ENCODE results near the gene MRM1. TPM values are rescaled to one million over a fixed set of nuclear protein-coding genes. Genes with fewer than 3 reads are reported as not detected.

MRM1 gene
- total and polyA plus RNA-seq, 2 experiments from 2014 or later, result 7.6 to 20.4 TPM

GRCh38 chr17:36627101-36627500 is 25.7 kb downstream of the MRM1 start (continued):
- TF ChIP-seq, protein P1, sequence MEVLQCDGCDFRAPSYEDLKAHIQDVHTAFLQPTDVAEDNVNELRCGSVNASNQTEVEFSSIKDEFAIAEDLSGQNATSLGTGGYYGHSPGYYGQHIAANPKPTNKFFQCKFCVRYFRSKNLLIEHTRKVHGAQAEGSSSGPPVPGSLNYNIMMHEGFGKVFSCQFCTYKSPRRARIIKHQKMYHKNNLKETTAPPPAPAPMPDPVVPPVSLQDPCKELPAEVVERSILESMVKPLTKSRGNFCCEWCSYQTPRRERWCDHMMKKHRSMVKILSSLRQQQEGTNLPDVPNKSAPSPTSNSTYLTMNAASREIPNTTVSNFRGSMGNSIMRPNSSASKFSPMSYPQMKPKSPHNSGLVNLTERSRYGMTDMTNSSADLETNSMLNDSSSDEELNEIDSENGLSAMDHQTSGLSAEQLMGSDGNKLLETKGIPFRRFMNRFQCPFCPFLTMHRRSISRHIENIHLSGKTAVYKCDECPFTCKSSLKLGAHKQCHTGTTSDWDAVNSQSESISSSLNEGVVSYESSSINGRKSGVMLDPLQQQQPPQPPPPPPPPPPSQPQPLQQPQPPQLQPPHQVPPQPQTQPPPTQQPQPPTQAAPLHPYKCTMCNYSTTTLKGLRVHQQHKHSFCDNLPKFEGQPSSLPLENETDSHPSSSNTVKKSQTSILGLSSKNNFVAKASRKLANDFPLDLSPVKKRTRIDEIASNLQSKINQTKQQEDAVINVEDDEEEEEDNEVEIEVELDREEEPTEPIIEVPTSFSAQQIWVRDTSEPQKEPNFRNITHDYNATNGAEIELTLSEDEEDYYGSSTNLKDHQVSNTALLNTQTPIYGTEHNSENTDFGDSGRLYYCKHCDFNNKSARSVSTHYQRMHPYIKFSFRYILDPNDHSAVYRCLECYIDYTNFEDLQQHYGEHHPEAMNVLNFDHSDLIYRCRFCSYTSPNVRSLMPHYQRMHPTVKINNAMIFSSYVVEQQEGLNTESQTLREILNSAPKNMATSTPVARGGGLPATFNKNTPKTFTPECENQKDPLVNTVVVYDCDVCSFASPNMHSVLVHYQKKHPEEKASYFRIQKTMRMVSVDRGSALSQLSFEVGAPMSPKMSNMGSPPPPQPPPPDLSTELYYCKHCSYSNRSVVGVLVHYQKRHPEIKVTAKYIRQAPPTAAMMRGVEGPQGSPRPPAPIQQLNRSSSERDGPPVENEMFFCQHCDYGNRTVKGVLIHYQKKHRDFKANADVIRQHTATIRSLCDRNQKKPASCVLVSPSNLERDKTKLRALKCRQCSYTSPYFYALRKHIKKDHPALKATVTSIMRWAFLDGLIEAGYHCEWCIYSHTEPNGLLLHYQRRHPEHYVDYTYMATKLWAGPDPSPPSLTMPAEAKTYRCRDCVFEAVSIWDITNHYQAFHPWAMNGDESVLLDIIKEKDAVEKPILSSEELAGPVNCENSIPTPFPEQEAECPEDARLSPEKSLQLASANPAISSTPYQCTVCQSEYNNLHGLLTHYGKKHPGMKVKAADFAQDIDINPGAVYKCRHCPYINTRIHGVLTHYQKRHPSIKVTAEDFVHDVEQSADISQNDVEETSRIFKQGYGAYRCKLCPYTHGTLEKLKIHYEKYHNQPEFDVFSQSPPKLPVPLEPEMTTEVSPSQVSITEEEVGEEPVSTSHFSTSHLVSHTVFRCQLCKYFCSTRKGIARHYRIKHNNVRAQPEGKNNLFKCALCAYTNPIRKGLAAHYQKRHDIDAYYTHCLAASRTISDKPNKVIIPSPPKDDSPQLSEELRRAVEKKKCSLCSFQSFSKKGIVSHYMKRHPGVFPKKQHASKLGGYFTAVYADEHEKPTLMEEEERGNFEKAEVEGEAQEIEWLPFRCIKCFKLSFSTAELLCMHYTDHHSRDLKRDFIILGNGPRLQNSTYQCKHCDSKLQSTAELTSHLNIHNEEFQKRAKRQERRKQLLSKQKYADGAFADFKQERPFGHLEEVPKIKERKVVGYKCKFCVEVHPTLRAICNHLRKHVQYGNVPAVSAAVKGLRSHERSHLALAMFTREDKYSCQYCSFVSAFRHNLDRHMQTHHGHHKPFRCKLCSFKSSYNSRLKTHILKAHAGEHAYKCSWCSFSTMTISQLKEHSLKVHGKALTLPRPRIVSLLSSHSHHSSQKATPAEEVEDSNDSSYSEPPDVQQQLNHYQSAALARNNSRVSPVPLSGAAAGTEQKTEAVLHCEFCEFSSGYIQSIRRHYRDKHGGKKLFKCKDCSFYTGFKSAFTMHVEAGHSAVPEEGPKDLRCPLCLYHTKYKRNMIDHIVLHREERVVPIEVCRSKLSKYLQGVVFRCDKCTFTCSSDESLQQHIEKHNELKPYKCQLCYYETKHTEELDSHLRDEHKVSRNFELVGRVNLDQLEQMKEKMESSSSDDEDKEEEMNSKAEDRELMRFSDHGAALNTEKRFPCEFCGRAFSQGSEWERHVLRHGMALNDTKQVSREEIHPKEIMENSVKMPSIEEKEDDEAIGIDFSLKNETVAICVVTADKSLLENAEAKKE (CRISPR knock-in tag; IDR thresholded peaks at IDR 0.05), result no peak
- TF ChIP-seq ZNF331 (CRISPR knock-in tag; IDR thresholded peaks at IDR 0.05; ENCODE audit: low read depth), result no peak
- TF ChIP-seq ETS1 (IDR thresholded peaks at IDR 0.05), result no peak

GRCh38 chr17:36628576-36628975 is 27.2 kb downstream of the MRM1 start:
- Histone ChIP-seq H3K27ac (ENCODE audit: low read depth) (no peak overlapping the region), H3K4me2 (no peak overlapping the region), H3K27me3 (ENCODE audit: insufficient read depth) (no peaks in the 10 kb centered on the region; the same call in 1 of the 2 replicates), H3K36me3 (ENCODE audit: insufficient read depth) (no peaks in the 10 kb centered on the region), H3K4me3 (no peak overlapping the region), H3K9me2 (ENCODE audit: insufficient read depth) (no peaks in the 10 kb centered on the region), H3F3A (replicated peaks; ENCODE audit: low read depth) (peaks cover 6% of the 10 kb centered on the region; the same call in 1 of the 2 replicates), H4K20me1 (replicated peaks; ENCODE audit: insufficient read depth) (no peaks in the 10 kb centered on the region; the same call in 1 of the 2 replicates), H3K4me1 (ENCODE audit: insufficient read depth) (peaks cover 17% of the 10 kb centered on the region), H3K79me2 (replicated peaks; ENCODE audit: insufficient read depth) (no peaks in the 10 kb centered on the region), H2AFZ (no peak overlapping the region)
- Mint-ChIP-seq H3K27me3 (ENCODE audit: insufficient read depth, low read depth, poor library complexity) (peaks cover 26% of the 10 kb centered on the region), H3K36me3 (ENCODE audit: low read depth) (no peaks in the 10 kb centered on the region), H3K4me1 (peaks cover 26% of the 10 kb centered on the region), H3K9me3 (no peaks in the 10 kb centered on the region), H3K27ac (no peak overlapping the region), H3K4me3 (no peak overlapping the region)
- no peak for TF ChIP-seq EZH2 (IDR thresholded peaks at IDR 0.05; ENCODE audit: low read depth, unreplicated experiment)
- no peak for TF ChIP-seq STAT1 (IDR thresholded peaks at IDR 0.05; ENCODE audit: unreplicated experiment)
- TF ChIP-seq, protein P2, sequence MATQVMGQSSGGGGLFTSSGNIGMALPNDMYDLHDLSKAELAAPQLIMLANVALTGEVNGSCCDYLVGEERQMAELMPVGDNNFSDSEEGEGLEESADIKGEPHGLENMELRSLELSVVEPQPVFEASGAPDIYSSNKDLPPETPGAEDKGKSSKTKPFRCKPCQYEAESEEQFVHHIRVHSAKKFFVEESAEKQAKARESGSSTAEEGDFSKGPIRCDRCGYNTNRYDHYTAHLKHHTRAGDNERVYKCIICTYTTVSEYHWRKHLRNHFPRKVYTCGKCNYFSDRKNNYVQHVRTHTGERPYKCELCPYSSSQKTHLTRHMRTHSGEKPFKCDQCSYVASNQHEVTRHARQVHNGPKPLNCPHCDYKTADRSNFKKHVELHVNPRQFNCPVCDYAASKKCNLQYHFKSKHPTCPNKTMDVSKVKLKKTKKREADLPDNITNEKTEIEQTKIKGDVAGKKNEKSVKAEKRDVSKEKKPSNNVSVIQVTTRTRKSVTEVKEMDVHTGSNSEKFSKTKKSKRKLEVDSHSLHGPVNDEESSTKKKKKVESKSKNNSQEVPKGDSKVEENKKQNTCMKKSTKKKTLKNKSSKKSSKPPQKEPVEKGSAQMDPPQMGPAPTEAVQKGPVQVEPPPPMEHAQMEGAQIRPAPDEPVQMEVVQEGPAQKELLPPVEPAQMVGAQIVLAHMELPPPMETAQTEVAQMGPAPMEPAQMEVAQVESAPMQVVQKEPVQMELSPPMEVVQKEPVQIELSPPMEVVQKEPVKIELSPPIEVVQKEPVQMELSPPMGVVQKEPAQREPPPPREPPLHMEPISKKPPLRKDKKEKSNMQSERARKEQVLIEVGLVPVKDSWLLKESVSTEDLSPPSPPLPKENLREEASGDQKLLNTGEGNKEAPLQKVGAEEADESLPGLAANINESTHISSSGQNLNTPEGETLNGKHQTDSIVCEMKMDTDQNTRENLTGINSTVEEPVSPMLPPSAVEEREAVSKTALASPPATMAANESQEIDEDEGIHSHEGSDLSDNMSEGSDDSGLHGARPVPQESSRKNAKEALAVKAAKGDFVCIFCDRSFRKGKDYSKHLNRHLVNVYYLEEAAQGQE (IDR thresholded peaks at IDR 0.05; ENCODE audit: unreplicated experiment), result no peak
- no peak for TF ChIP-seq POLR2AphosphoS5 (IDR thresholded peaks at IDR 0.05; ENCODE audit: low read depth)
- TF ChIP-seq JUNB (IDR thresholded peaks at IDR 0.05; ENCODE audit: unreplicated experiment), result no peak
- TF ChIP-seq CTCF (conservative IDR thresholded peaks at IDR 0.05; ENCODE audit: low read depth in 2 of 2), result no peak
- DNase-seq (ENCODE audit: low spot score) (no peak), ATAC-seq (no peak)
